GM21447 (cell line): ENCODE results near the gene GLYR1.

Experiments
- ATAC-seq: cut with Tn5 transposase; IDR thresholded peaks from one replicate; pipeline ENCODE4 v1.9.1; 2021; ENCODE audit not compliant: unreplicated experiment

Gene GLYR1

GRCh38 chr16:4766875-4767628 is 80.0 kb downstream of the GLYR1 start, which contains the start of gene ZNF500:
ZNF500 (minus strand) TSS chr16:4767162; CDS start chr16:4765978, 1,184 bp downstream.
- ATAC-seq, result peak; percentile 89

GRCh38 chr16:4765511-4766474 is 81.3 kb downstream of the GLYR1 start:
- no peak for ATAC-seq

GRCh38 chr16:4763791-4764190 is 83.3 kb downstream of the GLYR1 start:
- no peak for ATAC-seq

- no peak for ATAC-seq
Measured at GRCh38 chr16:4762205-4762604, 84.9 kb downstream of the GLYR1 start.

- no peak for ATAC-seq
Measured at GRCh38 chr16:4760221-4760910, 86.7 kb downstream of the GLYR1 start.

- no peak for ATAC-seq
Measured at GRCh38 chr16:4755687-4756086, 91.4 kb downstream of the GLYR1 start.

- ATAC-seq, result no peak
Measured at GRCh38 chr16:4754865-4755264, 92.2 kb downstream of the GLYR1 start.

GRCh38 chr16:4753227-4753626 is 93.9 kb downstream of the GLYR1 start:
- ATAC-seq, result no peak
